NCI-H1694 (cell line): ENCODE measurements around the gene BCAN.

ENCODE experiments used
- DNase-seq: peaks from one replicate; lab custom pipeline; 2025; lab: John Stamatoyannopoulos, UW

The BCAN gene

DNA sequence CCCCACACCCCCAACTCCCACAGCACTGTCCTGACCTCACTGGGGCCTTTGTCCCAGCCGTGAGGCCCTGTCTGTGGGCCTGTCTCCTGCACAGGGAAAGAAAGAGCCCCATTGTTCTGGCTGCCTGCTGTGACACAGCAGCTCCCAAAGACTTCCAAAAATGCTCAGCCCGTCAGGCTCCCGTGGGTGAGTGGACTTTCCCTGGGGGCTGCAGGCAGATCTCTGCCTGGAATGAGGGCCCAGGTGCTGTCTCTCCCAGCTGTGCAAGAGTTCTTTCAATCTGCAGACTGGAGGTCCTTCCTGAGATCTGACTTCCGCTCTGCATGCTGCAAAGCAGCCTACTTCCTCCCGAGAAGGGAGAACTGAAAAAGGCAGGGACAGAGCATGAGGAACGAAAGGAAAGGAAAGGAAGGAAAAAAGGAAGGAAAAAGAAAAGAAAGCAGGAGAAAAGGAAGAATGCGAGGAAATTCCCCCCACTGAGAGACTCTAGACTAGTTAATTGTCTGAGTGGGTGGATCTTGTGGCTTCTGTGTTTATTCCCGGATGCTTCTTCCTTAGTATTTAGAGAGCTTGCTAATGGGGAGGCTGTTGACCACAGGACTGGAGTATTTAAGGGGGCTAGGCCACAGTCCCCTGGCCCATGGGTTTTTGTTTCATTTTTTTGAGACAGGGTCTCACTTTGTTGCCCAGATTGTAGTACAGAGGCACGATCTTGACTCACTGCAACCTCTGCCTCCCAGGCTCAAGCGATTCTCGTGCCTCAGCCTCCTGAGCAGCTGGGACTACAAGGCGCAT, 20.3 kb downstream of the BCAN start:
- DNase-seq = no peak

DNA sequence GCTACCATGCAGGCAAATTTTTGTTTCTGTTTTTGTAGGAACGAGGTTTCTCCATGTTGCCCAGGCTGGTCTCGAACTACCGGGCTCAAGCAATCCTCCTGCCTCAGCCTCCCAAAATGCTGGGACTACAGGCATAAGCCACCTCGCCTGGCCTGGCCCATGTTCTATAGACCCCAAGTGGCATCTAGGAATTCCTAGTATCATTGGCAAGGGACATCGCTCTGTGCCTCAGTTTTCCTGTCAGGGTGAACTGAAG, 20.8 kb downstream of the BCAN start:
- DNase-seq = no peak

GRCh38 chr1:156663178-156663577, 21.3 kb downstream of the BCAN start:
- no peak for DNase-seq

DNA sequence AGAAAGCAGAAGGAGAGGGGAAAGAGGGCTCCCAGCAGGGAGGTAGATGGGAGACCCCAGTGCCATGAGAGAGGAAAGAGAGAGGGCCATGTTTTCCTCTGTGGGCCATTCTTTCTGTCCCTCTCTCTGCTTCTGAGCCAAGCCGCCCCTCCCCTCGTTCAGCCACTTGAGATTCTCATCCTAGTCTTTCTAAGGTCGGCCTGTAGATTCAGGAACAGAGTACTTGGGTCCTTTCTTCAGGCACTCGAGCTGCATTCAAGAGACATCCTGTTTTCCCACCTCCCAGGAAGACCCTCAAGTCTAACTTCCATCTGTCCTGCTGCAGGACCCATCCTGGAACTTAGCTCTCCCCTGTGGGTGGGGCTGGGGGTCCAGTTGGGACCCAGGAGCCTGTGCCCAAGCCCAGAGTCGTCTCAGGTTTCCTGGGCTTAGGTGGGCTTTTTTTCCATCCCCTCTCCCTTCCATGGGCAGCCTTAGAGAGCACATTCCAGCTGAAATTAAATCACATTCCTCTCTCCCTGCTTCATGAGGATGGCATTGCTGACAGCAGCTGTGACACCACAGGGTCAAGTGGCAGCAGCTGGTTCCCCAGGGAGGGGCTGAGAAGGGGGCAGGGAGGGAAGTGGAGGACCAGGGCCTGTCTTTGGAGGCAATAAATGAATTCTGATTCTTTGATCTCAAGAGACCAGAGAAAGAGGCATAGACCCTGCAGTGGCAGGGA, 22.3 kb downstream of the BCAN start:
- DNase-seq = no peak

GRCh38 chr1:156664767-156665411, 23.0 kb downstream of the BCAN start:
- no peak for DNase-seq

DNA sequence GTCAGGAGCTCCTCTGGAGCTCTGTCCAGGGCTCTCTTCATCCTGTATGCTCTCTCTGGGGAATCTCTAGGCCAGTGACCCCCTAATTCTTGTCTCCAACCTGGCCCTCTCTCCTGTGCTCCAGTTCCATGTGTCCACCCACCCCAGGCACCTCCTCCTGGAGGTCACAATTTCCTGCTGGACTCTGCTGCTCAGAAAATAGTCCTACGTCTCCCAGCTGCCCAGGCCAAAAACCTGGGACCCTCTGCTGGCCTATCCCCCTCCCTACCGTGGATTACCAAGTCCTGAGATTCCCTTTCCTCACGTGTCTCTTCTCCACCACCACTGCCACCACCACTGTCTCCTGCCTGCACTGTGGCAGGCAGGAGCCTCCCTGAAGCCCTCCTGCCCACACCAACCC, 23.6 kb downstream of the BCAN start:
- no peak for DNase-seq

GRCh38 chr1:156666862-156667609, 25.1 kb downstream of the BCAN start:
- DNase-seq = no peak

DNA sequence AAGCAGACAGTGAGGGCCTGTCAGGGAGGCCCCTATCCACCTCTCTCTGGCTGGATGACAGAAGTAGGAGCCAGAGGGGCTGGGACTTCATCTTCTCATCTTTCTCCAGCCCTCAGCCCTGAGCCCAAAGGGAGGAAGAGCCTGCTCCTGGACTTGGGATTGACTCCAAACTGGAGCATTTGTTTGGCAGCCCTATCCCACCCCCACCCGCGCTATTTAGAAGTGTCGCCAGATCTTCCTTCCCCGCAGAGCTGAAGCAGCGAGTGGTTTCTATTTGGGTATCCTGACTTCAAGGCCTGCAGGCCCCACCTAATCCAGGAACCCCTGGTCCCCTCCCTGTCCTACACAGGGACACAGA, 25.7 kb downstream of the BCAN start:
- no peak for DNase-seq

- DNase-seq = no peak
These were observed 26.2 kb downstream of the BCAN start for GRCh38 chr1:156667968-156668709.

DNA sequence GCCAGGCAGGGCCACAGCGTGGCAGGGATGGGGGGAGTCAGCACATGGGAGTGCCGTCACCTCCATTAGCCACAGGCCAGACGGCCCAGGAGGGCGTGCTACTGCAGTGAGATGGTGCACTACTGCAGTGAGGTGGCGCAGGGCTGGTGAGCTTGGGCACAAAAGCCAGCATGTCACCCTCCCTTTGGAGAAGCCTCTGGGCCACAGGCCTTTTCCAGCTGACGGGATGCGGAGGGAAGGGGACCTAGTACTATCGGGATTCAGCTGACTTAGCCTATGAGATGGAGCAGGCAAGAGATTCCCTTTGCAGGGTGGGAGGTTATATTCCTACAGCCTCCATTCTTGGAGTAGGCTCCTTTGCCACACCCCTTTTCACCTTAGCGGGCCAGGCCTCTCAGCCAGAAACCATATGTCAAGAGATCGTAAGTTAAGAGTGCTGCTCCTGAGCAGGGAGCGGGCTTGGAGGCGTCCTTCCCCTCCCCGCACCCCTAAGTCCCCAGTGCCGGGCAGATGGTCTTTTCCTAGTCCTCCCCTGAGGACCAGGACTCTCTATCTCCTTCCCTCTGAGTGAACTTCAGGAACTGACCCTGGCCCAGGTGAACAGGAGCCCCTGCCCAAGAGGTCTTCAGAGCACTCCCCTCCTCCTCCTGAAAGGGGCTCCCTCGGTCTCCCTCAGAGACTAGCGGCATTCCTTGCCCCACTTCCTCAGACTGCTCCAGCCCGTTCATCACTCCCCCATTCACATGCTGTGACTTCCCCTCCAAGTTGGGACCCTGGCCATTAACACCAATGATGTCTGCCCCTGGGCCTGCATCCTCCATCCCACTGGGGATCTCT, 27.1 kb downstream of the BCAN start:
- DNase-seq = no peak

GRCh38 chr1:156669794-156670193, 27.9 kb downstream of the BCAN start:
- DNase-seq = no peak

DNA sequence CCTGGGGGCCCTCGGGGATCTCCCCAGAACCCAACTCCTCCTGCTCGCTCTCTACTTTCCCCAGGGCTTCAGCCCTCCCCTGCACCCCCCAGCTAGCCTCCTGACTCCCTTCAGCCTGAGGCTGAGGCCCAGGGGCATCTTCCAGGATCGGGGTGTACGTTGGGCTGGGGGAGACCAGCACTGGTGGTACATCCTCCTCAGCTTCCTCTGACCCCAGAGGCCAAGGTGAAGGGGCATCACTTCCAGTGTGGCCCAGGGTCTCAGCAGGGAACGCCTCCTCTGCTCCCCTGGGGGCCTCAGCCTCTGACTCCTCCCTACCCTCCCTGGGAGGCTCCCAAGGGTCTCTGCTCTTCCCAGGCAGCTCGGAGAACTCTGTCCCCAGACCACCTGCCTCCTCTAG, 28.4 kb downstream of the BCAN start:
- DNase-seq = no peak

- DNase-seq = no peak
These were observed 28.9 kb downstream of the BCAN start for GRCh38 chr1:156670791-156671190.

DNA sequence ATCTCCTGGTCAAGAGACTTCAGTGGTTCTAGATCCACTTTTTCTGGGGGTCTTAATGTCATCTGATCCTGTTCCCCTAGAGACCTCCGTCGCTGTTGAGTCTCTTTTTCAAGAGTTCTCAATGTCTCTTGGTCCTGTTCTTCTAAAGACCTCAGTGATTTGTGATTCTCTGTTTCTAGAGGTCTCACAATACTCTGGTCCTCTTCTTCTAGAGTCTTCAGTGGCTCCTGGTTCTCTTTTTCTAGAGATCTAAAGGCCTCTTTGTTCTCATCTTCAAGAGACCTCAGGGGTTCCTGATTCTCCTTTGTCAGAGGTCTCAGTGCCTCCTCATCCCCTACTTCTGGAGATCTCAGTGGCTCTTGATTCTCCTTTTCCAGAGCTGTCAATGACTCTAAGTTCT, 29.9 kb downstream of the BCAN start:
- DNase-seq = no peak

- DNase-seq = no peak
These were observed 31.6 kb downstream of the BCAN start for GRCh38 chr1:156673387-156674121.

GRCh38 chr1:156675210-156676113, 33.5 kb downstream of the BCAN start:
- DNase-seq = peak; percentile 86

DNA sequence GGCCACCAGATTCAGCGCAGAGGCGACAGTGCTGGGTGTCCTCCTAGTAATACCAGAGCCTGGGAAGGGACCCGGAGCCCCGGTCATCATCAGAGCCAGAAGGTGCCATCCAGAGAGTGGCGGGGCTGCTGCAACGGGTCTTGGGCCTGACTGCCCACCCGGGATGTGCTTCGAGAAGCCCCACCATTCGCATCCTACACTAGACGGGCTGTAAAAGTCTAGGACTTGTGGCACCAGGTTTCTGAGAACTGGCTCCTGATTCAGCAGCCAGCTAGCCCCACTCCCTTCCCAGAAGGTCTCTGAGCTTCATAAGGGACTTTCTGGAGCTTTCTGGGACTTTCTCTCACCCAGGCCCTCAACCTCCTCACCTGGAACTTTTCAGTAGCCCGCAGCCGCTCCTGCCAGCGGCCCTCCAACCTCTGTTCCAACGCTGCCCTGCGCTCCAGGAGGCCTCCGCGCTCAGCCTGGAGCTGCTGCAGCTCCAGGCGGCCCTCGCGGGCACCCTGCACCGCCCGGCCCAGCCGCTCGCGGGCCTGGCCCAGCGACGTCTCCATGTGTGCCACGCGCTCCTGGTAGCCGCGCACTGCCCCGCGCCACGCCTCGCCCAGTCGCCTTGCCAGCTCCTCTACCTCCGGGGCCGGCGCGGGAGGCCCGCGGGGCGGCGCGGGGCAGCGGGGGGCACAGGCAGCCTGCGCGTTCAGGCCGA, 34.4 kb downstream of the BCAN start:
- no peak for DNase-seq

DNA sequence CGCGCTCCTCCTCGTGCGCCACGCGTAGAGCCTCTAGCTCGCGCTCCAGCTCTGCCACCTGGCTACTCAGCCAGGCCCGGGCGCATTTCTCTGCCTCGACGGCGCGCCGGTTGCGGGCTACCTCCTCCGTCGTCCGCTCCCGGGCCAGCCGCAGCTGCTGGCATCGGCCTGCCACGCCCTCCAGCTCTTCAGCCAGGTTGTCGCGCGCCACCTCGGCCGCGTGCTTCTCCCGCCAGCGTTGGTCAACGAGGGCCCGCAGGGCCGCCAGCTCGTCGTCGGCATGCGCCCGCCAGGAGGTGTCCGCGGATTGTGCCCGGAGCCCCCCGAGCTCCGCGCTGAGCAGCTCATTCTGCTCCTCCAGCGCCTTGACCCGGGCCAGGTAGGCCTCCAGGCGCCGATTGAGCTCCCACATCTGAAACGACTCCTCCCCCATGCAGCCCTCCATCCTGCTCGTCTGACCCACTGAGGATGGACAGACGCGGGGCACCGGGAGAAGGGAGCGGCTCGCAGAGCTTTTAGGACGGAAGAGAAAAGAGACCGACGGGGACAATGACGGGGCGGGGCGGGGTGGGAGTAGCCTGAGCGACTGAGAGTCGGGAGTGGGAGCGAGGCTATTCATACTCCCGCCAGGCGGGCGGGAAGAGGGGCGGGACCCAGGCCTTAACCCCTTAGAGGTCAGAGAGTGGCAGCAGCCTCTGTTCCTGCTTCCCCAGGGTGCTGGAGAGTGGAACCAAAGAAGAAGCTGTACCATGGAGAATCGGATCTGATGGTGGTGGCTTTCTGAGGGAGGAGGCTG, 35.1 kb downstream of the BCAN start, which contains the start of gene NES:
Gene NES (minus strand): TSS at position 588 of the 796 bp plus-strand sequence. CDS start 143 bp downstream, at position 445.
- peak; percentile 42 for DNase-seq
